ENCODE results near the gene ATP5IF1. TPM values are rescaled to one million over a fixed set of nuclear protein-coding genes. Genes with fewer than 3 reads are reported as not detected.
A peak's percentile ranks its signal among the peaks of the same experiment; 100 is the strongest.

ATP5IF1 gene
- total and polyA plus RNA-seq, 2 donors (not counting 1 experiment from before 2014, with no cell fraction given): 88.1 to 128 TPM

GRCh38 chr1:28258628-28259251 lies 22.8 kb downstream of the ATP5IF1 start:
- Histone ChIP-seq H3K4me1 (ENCODE audit: control insufficient read depth in 2 of 2, insufficient read depth in 2 of 2, low read length in 2 of 2) (peaks cover 22% of the 10 kb centered on the region in 2 donors), H3K9ac (ENCODE audit: low read length) (peak overlapping the region; percentile 87), H3K4me2 (replicated peaks; ENCODE audit: low read depth, low read length, poor library complexity, severe bottlenecking) (peak overlapping the region; percentile 100), H3K27me3 (replicated peaks in 1 of 4; ENCODE audit: control extremely low read depth in 1 of 4, control insufficient read depth in 3 of 4, insufficient read depth in 4 of 4, low read length in 3 of 4) (peaks cover 0 to 4% (median 1%) of the 10 kb centered on the region in 4 experiments), H2AFZ (ENCODE audit: insufficient read depth, low read depth, low read length, poor library complexity, severe bottlenecking) (peak overlapping the region; percentile 91), H3K79me2 (ENCODE audit: control insufficient read depth, insufficient read depth, low read length) (peaks cover 40% of the 10 kb centered on the region), H3K4me3 (ENCODE audit: control extremely low read depth in 1 of 5, extremely low read depth in 1 of 5, insufficient read depth in 1 of 5, low read depth in 2 of 5, low read length in 4 of 5) (peak overlapping the region in 3 of 5 experiments; percentile 50 to 96 (median 92)), H3K36me3 (replicated peaks in 1 of 2; ENCODE audit: control extremely low read depth in 1 of 2, control insufficient read depth in 1 of 2, extremely low read depth in 1 of 2, insufficient read depth in 2 of 2, low read length in 1 of 2) (no peaks in the 10 kb centered on the region), H3K9me3 (ENCODE audit: control extremely low read depth in 1 of 3, control insufficient read depth in 2 of 3, insufficient read depth in 1 of 3, low read length in 2 of 3) (no peaks in the 10 kb centered on the region), H4K20me1 (ENCODE audit: control insufficient read depth, insufficient read depth, low read length, poor library complexity, severe bottlenecking) (no peaks in the 10 kb centered on the region), H3K27ac (ENCODE audit: low read length in 2 of 2) (no peak overlapping the region)
- peaks cover 16% of the 10 kb centered on the region for H3K27me3 Mint-ChIP-seq
- intact Hi-C loops (cut with micrococcal nuclease): loop anchor here (1.0 to 10.0 kb wide), 7 partner anchors 11 to 626 kb away; partner anchors contain the start of genes DNAJC8 and RNU11
- CTCF ChIA-PET: interaction anchor here (1.2 to 7.9 kb wide), 3 partner anchors 9 to 103 kb away, joined by 4 to 64 read pairs (median 38); no protein-coding TSS in a partner anchor
- H3K27ac Mint-ChIP-seq: peak overlapping the region; percentile 75
- no peak for DNase-seq
- H3K4me3 Mint-ChIP-seq: peak overlapping the region; percentile 84
- peaks cover 19% of the 10 kb centered on the region for H3K4me1 Mint-ChIP-seq
- POLR2A ChIA-PET: interaction anchor here (0.6 to 2.9 kb wide), 7 partner anchors 9 to 428 kb away, joined by 3 to 11 read pairs (median 7); partner anchors contain the start of genes MED18 and PPP1R8
- H3K9me3 Mint-ChIP-seq (ENCODE audit: insufficient read depth): no peaks in the 10 kb centered on the region
- 25% methylated on average over 11 of the region's 12 CpGs for WGBS (ENCODE audit: insufficient coverage)
- ATAC-seq (ENCODE audit: low read depth): no peak
- TF ChIP-seq, protein P1, sequence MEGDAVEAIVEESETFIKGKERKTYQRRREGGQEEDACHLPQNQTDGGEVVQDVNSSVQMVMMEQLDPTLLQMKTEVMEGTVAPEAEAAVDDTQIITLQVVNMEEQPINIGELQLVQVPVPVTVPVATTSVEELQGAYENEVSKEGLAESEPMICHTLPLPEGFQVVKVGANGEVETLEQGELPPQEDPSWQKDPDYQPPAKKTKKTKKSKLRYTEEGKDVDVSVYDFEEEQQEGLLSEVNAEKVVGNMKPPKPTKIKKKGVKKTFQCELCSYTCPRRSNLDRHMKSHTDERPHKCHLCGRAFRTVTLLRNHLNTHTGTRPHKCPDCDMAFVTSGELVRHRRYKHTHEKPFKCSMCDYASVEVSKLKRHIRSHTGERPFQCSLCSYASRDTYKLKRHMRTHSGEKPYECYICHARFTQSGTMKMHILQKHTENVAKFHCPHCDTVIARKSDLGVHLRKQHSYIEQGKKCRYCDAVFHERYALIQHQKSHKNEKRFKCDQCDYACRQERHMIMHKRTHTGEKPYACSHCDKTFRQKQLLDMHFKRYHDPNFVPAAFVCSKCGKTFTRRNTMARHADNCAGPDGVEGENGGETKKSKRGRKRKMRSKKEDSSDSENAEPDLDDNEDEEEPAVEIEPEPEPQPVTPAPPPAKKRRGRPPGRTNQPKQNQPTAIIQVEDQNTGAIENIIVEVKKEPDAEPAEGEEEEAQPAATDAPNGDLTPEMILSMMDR (IDR thresholded peaks at IDR 0.05): no peak
- TF ChIP-seq EZH2 (IDR thresholded peaks at IDR 0.05; ENCODE audit: borderline replicate concordance, insufficient read depth, low read depth, low read length, poor library complexity, severe bottlenecking): no peak
